ENCODE data around the gene DLEC1. TPM values are rescaled to one million over a fixed set of nuclear protein-coding genes. Genes with fewer than 3 reads are reported as not detected.

The DLEC1 gene
- total and polyA plus RNA-seq, 2 experiments from 2014 or later = 0.31 to 0.66 TPM

- H3K4me2 ChIP-seq = no peak overlapping the region
- no peak for ATAC-seq
- Mint-ChIP-seq H3K36me3 (ENCODE audit: low read depth) (peaks cover 4% of the 10 kb centered on the region; the same call in 2 of the 3 replicates), H3K4me1 (no peaks in the 10 kb centered on the region), H3K27me3 (ENCODE audit: insufficient read depth, low read depth, poor library complexity) (no peaks in the 10 kb centered on the region), H3K4me3 (no peak overlapping the region), H3K27ac (no peak overlapping the region), H3K9me3 (peaks cover 9% of the 10 kb centered on the region)
- no peaks in the 10 kb centered on the region for H3K4me1 ChIP-seq (ENCODE audit: insufficient read depth)
- H2AFZ ChIP-seq = no peak overlapping the region
- H3K79me2 ChIP-seq (replicated peaks; ENCODE audit: insufficient read depth) = no peaks in the 10 kb centered on the region
- H4K20me1 ChIP-seq (replicated peaks; ENCODE audit: insufficient read depth) = no peaks in the 10 kb centered on the region
- TF ChIP-seq STAT1 (IDR thresholded peaks at IDR 0.05; ENCODE audit: unreplicated experiment) (no peak), ETS1 (IDR thresholded peaks at IDR 0.05) (no peak), POLR2AphosphoS5 (IDR thresholded peaks at IDR 0.05; ENCODE audit: low read depth) (no peak), EZH2phosphoT487 (IDR thresholded peaks at IDR 0.05; ENCODE audit: unreplicated experiment) (no peak), EZH2 (IDR thresholded peaks at IDR 0.05; ENCODE audit: low read depth, unreplicated experiment) (no peak), NANOG (IDR thresholded peaks at IDR 0.05; ENCODE audit: borderline replicate concordance) (no peak)
- TF ChIP-seq, protein P1, sequence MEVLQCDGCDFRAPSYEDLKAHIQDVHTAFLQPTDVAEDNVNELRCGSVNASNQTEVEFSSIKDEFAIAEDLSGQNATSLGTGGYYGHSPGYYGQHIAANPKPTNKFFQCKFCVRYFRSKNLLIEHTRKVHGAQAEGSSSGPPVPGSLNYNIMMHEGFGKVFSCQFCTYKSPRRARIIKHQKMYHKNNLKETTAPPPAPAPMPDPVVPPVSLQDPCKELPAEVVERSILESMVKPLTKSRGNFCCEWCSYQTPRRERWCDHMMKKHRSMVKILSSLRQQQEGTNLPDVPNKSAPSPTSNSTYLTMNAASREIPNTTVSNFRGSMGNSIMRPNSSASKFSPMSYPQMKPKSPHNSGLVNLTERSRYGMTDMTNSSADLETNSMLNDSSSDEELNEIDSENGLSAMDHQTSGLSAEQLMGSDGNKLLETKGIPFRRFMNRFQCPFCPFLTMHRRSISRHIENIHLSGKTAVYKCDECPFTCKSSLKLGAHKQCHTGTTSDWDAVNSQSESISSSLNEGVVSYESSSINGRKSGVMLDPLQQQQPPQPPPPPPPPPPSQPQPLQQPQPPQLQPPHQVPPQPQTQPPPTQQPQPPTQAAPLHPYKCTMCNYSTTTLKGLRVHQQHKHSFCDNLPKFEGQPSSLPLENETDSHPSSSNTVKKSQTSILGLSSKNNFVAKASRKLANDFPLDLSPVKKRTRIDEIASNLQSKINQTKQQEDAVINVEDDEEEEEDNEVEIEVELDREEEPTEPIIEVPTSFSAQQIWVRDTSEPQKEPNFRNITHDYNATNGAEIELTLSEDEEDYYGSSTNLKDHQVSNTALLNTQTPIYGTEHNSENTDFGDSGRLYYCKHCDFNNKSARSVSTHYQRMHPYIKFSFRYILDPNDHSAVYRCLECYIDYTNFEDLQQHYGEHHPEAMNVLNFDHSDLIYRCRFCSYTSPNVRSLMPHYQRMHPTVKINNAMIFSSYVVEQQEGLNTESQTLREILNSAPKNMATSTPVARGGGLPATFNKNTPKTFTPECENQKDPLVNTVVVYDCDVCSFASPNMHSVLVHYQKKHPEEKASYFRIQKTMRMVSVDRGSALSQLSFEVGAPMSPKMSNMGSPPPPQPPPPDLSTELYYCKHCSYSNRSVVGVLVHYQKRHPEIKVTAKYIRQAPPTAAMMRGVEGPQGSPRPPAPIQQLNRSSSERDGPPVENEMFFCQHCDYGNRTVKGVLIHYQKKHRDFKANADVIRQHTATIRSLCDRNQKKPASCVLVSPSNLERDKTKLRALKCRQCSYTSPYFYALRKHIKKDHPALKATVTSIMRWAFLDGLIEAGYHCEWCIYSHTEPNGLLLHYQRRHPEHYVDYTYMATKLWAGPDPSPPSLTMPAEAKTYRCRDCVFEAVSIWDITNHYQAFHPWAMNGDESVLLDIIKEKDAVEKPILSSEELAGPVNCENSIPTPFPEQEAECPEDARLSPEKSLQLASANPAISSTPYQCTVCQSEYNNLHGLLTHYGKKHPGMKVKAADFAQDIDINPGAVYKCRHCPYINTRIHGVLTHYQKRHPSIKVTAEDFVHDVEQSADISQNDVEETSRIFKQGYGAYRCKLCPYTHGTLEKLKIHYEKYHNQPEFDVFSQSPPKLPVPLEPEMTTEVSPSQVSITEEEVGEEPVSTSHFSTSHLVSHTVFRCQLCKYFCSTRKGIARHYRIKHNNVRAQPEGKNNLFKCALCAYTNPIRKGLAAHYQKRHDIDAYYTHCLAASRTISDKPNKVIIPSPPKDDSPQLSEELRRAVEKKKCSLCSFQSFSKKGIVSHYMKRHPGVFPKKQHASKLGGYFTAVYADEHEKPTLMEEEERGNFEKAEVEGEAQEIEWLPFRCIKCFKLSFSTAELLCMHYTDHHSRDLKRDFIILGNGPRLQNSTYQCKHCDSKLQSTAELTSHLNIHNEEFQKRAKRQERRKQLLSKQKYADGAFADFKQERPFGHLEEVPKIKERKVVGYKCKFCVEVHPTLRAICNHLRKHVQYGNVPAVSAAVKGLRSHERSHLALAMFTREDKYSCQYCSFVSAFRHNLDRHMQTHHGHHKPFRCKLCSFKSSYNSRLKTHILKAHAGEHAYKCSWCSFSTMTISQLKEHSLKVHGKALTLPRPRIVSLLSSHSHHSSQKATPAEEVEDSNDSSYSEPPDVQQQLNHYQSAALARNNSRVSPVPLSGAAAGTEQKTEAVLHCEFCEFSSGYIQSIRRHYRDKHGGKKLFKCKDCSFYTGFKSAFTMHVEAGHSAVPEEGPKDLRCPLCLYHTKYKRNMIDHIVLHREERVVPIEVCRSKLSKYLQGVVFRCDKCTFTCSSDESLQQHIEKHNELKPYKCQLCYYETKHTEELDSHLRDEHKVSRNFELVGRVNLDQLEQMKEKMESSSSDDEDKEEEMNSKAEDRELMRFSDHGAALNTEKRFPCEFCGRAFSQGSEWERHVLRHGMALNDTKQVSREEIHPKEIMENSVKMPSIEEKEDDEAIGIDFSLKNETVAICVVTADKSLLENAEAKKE (CRISPR knock-in tag; IDR thresholded peaks at IDR 0.05) = no peak
- TF ChIP-seq, protein P2, sequence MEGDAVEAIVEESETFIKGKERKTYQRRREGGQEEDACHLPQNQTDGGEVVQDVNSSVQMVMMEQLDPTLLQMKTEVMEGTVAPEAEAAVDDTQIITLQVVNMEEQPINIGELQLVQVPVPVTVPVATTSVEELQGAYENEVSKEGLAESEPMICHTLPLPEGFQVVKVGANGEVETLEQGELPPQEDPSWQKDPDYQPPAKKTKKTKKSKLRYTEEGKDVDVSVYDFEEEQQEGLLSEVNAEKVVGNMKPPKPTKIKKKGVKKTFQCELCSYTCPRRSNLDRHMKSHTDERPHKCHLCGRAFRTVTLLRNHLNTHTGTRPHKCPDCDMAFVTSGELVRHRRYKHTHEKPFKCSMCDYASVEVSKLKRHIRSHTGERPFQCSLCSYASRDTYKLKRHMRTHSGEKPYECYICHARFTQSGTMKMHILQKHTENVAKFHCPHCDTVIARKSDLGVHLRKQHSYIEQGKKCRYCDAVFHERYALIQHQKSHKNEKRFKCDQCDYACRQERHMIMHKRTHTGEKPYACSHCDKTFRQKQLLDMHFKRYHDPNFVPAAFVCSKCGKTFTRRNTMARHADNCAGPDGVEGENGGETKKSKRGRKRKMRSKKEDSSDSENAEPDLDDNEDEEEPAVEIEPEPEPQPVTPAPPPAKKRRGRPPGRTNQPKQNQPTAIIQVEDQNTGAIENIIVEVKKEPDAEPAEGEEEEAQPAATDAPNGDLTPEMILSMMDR (conservative IDR thresholded peaks at IDR 0.05; ENCODE audit: low read depth in 2 of 2) = no peak
- no peaks in the 10 kb centered on the region; the same call in 1 of the 2 replicates for H3K36me3 ChIP-seq (ENCODE audit: insufficient read depth)
- no peak overlapping the region for H3K4me3 ChIP-seq
- no peak overlapping the region for H3K27ac ChIP-seq (ENCODE audit: low read depth)
- H3K27me3 ChIP-seq (ENCODE audit: insufficient read depth) = no peaks in the 10 kb centered on the region
- no peak for DNase-seq (ENCODE audit: low spot score)
- H3F3A ChIP-seq (replicated peaks; ENCODE audit: low read depth) = no peaks in the 10 kb centered on the region
- H3K9me2 ChIP-seq (ENCODE audit: insufficient read depth) = no peaks in the 10 kb centered on the region
Measured at GRCh38 chr3:38046821-38047220, 7.8 kb downstream of the DLEC1 start.

Data from GM23338 (cell line).